HG02884 (cell line): Measurements from ENCODE around the gene HOXA5.

ENCODE experiments used
- ATAC-seq: cut with Tn5 transposase; IDR thresholded peaks from one replicate; pipeline ENCODE4 v1.9.1; 2021; ENCODE audit warnings: mild to moderate bottlenecking, moderate library complexity; ENCODE audit not compliant: unreplicated experiment

Gene HOXA5

DNA sequence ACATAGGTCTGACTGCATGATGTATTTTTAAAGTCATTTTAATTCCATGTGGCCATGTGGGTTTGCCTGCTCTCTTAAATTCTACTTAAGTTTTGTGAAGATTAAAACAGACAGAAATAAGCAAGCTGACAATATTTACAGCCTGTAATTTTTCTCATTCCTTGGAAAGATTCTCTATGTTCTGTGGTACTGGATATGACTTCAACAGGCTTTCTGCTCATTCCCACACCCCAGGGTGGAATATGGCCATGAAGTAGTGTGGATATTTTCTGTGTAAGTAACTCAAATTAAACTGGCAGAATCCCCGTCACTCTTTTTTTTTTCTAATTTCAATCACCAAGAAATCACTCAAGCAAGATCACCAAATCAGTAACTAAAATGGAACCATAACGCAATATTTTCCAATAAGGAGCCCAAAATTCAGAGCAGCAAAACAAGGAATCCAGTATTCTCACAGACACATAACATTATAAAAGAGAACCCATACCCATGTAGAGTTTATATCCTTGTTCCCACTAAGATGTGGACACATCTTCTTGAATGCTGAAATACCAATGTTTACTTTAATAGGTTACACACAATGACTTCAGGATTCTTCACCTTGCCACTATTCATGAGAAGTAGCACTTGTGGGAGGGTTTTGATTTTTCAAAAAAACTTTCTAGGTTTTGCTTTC lies 5.7 kb downstream of the HOXA5 start:
- ATAC-seq, result no peak

DNA sequence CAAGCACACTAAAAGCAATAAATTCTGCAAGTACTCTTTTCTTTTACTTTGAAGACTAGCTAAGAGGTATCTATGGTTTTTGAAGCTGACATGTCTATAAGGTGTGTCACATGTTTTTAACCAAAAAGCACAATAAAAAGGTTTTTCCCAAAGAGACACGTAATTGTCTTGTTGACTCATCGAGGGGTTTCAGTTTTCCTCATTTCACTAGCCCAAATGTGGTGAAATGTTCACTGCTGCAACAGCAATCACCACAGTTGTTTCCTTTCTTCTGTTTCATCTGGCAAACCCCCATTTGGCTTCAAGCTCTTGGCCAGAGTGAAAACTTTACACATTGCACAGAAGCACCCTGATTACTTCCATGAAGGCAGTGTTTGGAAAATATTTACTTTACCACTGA lies 9.1 kb downstream of the HOXA5 start:
- ATAC-seq, result no peak

DNA sequence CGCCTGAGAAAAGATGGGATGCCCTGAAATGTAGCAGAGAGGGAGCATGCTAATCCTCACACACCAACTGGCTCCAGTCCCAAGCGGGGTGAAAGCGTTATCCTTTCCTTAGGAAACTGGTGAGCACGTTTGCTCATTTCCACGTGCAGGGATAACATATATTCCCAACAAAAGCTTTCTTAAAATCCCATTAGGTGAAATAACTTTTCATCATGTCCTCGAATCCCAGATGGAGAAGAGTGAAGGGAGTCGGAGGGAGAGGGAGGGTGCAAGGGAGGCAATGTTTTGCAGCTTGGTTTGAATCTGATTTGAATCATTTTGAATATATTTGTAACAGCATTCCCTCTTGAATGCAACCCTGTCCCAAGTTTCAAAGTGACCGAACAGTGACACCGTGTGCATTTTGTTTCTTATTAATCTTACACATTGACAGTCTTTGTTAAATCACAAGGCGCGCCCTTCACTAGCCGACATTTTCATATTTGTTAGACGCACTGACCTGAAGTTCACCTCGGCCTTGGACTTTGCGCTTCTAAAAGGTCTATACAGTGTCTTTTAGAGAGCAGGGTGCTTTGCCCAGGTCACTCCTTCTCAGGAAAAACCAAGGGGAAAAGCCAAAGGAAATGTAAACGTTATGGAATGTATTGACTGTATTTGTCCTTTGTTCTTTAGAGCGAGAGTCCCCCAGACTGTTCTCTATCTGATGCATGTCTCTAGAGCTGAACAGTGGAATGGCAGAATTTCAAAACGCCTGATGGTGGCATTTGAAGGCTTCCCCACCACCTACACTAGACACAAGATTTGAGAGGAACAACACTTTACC lies 9.9 kb downstream of the HOXA5 start:
- ATAC-seq, result no peak

DNA sequence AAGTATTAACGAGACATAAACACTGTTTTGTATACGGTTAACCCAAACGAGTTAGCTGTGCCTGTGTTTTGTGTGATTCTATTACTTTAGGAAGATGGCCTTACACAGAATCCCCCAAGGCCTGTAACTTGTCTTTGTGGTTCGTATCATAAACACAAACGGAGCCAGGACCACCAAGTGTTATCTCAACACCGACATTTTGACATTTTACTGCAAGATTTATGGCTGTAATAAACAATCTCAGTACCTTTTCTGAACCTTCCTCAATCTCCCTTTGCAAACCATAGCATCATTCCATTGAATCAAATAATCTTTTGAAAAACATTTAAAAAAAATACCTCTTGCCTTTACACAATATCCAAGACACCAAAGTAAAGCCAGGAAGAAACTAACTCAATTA lies 10.5 kb downstream of the HOXA5 start:
- ATAC-seq, result no peak

DNA sequence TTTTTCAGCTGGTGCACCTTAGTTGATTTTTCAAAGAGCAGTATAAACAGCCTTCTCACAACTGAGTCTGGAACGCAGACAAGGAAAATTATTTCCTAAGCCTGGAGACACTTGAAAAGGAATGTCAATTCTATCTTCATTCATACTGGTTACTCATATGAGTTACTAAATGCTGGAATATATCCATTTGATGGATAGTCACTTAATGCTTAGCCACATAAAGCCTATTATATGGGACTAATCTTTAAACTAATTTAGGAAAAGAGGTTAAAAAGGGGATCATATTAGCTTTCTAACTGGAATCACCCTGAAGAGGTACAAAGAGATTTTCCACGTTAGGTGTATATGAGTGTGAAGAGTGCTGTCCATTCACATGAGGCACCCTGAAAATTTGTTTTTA lies 11.3 kb downstream of the HOXA5 start:
- ATAC-seq, result no peak

GRCh38 chr7:27131390-27131819 lies 12.1 kb downstream of the HOXA5 start:
- ATAC-seq, result no peak

DNA sequence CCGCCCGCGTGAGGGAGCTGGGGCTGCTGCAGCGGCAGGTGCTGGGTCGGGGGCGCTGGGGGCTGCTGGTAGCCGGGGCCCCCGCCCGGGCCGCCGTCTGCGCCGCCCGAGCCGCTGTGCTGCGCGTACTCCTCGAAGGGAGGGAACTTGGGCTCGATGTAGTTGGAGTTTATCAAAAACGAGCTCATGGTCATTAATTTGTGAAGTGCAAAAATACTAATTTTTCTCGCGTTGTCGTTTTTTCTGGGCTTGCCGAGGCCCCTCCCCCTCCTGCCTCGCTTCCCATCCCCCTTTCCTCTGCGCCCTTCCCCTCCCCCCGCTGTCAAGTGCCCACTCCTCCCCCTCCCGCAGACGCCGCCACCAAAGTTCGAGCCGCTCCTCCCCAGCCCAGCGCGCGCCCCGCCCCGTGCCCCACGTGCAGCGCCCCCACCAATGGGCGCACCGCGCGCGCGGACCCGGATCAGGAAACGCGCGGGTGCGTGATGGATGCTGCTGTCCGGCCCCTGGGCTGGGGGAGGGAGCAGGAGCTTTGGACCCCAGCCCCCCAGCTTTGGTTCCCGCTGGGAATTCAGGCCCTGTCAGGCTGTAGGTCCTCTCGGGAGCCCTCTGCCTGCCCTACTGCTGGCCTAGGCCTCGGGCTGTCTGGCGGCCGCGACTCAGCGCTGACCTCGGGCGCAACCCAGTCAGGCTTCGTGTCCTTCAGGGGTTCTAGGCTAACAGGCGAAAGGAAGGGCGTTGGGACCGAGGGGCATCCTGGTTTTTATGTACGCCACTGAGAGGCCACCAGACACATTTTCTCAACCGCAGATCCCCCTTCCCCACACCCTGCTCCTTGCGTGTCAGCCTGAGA lies 12.7 kb downstream of the HOXA5 start, which contains the start of gene HOXA4:
Gene HOXA4, minus strand, starts transcription at position 218 of the 850 bp plus-strand sequence. Its CDS starts 24 bp downstream, at position 194.
- ATAC-seq, result no peak

- ATAC-seq, result no peak
Measured at GRCh38 chr7:27129729-27130539, 13.5 kb downstream of the HOXA5 start.

GRCh38 chr7:27128776-27129728 lies 14.4 kb downstream of the HOXA5 start:
- ATAC-seq, result no peak

- no peak for ATAC-seq
Measured at GRCh38 chr7:27128034-27128433, 15.4 kb downstream of the HOXA5 start.

GRCh38 chr7:27126596-27127327 lies 16.7 kb downstream of the HOXA5 start:
- no peak for ATAC-seq

DNA sequence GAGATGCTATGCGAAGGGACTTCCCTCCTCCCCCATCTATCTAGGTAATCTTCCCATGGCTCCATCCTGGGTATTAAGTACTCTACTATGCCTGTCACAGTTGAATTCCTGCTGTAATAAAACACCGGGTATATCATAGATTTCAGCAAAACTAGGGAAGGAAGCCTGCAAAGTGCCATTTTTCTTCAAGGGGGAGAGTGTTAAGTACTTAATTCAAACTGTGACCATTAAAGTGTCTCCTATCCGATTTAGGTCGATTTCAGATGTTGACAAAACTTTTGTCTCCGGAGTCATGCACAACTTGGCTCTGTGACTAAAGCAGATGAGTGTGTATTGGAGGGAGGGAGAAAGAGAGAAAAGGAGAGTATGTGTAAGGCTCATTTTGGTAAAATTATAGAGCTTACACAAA lies 17.5 kb downstream of the HOXA5 start:
- no peak for ATAC-seq

- no peak for ATAC-seq
Measured at GRCh38 chr7:27124902-27125689, 18.4 kb downstream of the HOXA5 start.

DNA sequence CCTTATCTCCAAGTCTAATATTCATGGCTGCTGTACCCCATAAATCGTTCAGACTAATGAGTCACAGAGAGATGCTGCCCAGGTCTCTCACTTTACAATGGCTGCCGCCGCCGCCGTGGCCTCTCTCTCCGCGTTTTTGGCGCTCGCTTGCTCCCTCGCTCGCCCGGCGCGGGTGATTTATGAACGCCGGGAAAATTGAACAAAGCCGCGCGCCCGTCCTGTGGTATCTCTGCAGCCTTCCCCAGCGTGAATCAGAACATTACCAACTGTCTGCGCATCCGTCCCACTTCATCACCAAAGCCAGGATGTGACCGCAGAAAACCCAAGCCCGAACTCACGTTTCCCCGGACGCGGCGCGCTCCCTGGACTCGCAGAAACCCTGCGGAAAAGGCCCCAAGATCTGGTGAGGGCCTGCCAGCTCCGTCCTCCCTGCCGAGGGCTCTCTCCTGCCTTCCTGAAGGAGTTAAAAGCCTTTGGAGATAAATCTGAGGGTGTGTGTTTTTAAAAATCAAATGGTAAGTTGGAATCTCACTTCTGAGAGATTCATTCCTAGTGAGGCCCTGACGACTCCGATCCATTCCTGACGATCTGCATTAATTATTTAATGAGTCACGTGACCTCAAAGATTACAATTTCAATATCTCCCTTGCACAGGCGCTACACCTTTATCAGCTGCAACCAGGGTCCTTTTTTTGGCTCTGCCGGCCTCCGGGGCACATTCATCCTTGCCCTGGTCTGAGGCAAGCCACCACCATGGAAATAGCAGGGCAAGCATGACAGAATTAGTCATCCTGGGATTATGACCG lies 19.2 kb downstream of the HOXA5 start:
- no peak for ATAC-seq

- no peak for ATAC-seq
Measured at GRCh38 chr7:27123477-27124053, 19.9 kb downstream of the HOXA5 start.

DNA sequence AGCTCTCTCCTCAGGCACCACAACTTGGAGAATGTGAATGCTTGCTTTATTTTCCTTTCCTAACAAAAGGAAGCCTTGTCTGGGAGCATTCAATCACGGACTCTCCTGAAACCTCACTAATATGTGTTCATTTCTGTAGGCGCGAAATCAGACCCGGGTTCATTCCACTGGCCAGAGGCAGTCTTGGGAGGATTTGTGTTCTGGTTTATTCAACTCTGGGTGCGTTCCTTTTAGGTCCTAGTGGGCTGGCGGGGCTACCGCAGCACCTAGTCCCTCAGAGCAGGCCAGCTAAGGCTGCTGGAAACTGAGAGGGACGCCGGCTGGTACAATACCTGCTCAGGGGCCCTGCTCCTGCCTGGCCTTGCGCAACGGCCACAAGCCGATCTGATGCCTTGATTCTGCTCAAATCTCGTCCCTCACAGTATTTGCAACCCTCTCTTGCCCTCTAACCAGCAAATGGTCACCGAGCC lies 20.4 kb downstream of the HOXA5 start:
- ATAC-seq, result no peak
